Natural killer cell treated with Interleukin-12 subunit alpha and Interleukin-12 subunit beta and Interleukin-15 and Interleukin-18, amount 100 ng/mL, for 72 hours (primary cell): Measurements from ENCODE around the gene KDM8. TPM values are rescaled to one million over a fixed set of nuclear protein-coding genes. Genes with fewer than 3 reads are reported as not detected.

Experiments
- ATAC-seq, 2 donors: fragments of 150-1000 bp; cut with Tn5 transposase in 1 of 2; sonication (Bioruptor Pico), chemical (Tn5 transposase) in 1 of 2; 2 replicates each; pipeline ENCODE4 v1.10.0; 2021
- DNase-seq: peaks from one replicate; pipeline ENCODE4 v3.0.0; 2022; ENCODE audit warnings: low spot score
- H3K27ac Mint-ChIP-seq, 2 donors: 1 replicate in 1 of 2; 2 replicates in 1 of 2; pipeline ENCODE4 v1.8.0; 2022; ENCODE audit warnings: mixed read lengths in 2 of 2, mild to moderate bottlenecking in 1 of 2, moderate library complexity in 1 of 2
- H3K27me3 Mint-ChIP-seq, 2 donors: 1 replicate in 1 of 2; 2 replicates in 1 of 2; pipeline ENCODE4 v1.8.0; 2022; ENCODE audit warnings: mixed read lengths in 2 of 2
- H3K36me3 Mint-ChIP-seq: one replicate; pipeline ENCODE4 v1.8.0; 2022; ENCODE audit warnings: mixed read lengths
- H3K4me1 Mint-ChIP-seq, 2 donors: 1 replicate in 1 of 2; 2 replicates in 1 of 2; pipeline ENCODE4 v1.8.0; 2022; ENCODE audit warnings: low read depth in 2 of 2, mixed read lengths in 2 of 2, mild to moderate bottlenecking in 1 of 2
- H3K4me3 Mint-ChIP-seq: one replicate; pipeline ENCODE4 v1.8.0; 2022; ENCODE audit warnings: mixed read lengths
- H3K9me3 Mint-ChIP-seq: 2 replicates; pipeline ENCODE4 v1.8.0; 2022; ENCODE audit warnings: mixed read lengths
- total RNA-seq, 2 donors: library from RNA; stranded (reverse); gene quantifications; one replicate each; pipeline ENCODE4 v1.2.3, GENCODE V29; 2022

The KDM8 gene
- total RNA-seq, 2 donors from 2014 or later, result 7.3 to 12.0 TPM

DNA sequence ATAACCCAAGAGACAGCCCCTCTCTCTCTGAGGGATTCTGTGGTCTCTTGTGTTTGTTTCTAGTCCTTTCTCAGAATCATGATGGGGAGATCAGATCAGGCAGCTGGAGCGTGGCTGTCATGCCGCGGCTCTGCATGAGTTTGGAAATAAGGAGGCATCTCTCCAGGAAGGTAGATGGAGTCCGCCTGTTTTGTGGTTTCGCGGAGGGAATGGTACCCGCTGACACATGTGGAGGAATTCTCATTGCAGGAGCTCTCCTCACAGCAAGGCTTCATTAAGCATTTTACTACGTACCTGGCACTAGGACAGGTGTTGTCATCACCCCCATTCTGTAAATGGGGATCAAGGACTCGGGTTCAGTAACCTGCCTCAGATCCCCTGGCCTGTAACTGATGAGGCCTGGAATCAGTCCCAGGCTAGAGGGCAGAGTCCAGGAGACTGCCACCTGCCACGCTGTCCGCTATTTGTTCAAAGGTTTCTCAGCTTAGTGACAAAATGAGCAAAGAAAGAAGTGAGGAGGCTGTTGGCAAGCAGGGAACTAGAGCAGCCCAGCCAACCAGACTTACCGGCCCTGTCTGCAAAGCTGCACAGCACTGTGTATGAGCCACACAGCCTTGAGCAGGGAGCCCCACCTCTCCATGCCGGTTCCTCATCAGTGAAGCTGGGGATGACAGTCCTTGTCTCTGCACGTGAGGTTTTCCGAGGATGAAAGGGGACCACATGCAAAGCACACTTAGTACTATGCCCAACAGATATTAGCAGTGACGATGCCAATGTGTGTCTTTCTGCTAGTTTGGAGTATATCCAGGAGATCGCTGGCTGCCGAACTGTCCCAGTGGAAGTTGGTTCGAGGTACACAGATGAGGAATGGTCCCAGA is 11.0 kb downstream of the KDM8 start:
- H3K9me3 Mint-ChIP-seq, result no peaks in the 10 kb centered on the region
- ATAC-seq, result no peak
- no peak overlapping the region for H3K27ac Mint-ChIP-seq
- no peaks in the 10 kb centered on the region for H3K36me3 Mint-ChIP-seq
- H3K4me1 Mint-ChIP-seq, result no peaks in the 10 kb centered on the region
- H3K4me3 Mint-ChIP-seq, result no peak overlapping the region
- no peak for DNase-seq
- no peaks in the 10 kb centered on the region for H3K27me3 Mint-ChIP-seq

DNA sequence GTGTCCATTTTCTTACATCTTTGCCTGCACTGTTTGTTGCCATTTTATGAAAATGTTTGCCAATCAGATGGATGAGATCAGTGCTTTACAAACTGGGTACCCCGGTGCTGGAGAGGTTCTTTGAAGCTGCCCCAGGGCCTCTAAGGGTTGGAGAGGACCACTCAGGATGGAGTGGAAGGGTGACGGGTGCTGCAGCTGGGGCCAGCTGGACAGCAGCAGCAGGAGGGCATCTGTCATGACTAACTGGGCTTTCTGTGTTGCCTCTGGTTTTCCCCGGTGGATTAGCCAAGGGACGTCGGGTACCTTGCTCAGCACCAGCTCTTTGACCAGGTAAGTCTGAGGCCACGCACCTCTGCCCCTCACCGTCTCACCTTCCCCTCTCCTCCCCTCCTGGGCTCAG is 12.3 kb downstream of the KDM8 start:
- no peak overlapping the region for H3K4me3 Mint-ChIP-seq
- ATAC-seq (no peak), DNase-seq (no peak)
- no peak overlapping the region for H3K27ac Mint-ChIP-seq
- H3K36me3 Mint-ChIP-seq, result no peaks in the 10 kb centered on the region
- H3K4me1 Mint-ChIP-seq, result no peaks in the 10 kb centered on the region
- H3K27me3 Mint-ChIP-seq, result no peaks in the 10 kb centered on the region
- H3K9me3 Mint-ChIP-seq, result no peaks in the 10 kb centered on the region

GRCh38 chr16:27216297-27216885 is 13.1 kb downstream of the KDM8 start:
- H3K4me1 Mint-ChIP-seq, result no peaks in the 10 kb centered on the region
- no peak for ATAC-seq

GRCh38 chr16:27217256-27217655 is 13.9 kb downstream of the KDM8 start:
- no peaks in the 10 kb centered on the region for H3K36me3 Mint-ChIP-seq
- H3K9me3 Mint-ChIP-seq, result no peaks in the 10 kb centered on the region
- no peaks in the 10 kb centered on the region for H3K4me1 Mint-ChIP-seq
- no peak overlapping the region for H3K4me3 Mint-ChIP-seq
- no peaks in the 10 kb centered on the region for H3K27me3 Mint-ChIP-seq
- ATAC-seq (no peak), DNase-seq (no peak)
- no peak overlapping the region for H3K27ac Mint-ChIP-seq

More at GRCh38 chr16:27216297-27216885, 13.1 kb downstream of the KDM8 start:
- Mint-ChIP-seq H3K27ac (no peak overlapping the region), H3K36me3 (no peaks in the 10 kb centered on the region), H3K4me3 (no peak overlapping the region), H3K9me3 (no peaks in the 10 kb centered on the region), H3K27me3 (no peaks in the 10 kb centered on the region)
- no peak for DNase-seq

- no peaks in the 10 kb centered on the region for H3K27me3 Mint-ChIP-seq
- no peaks in the 10 kb centered on the region for H3K9me3 Mint-ChIP-seq
- DNase-seq (no peak), ATAC-seq (no peak)
- no peak overlapping the region for H3K27ac Mint-ChIP-seq
- no peaks in the 10 kb centered on the region for H3K36me3 Mint-ChIP-seq
- no peak overlapping the region for H3K4me3 Mint-ChIP-seq
- H3K4me1 Mint-ChIP-seq, result no peaks in the 10 kb centered on the region
Measured at GRCh38 chr16:27218756-27219155, 15.4 kb downstream of the KDM8 start.

DNA sequence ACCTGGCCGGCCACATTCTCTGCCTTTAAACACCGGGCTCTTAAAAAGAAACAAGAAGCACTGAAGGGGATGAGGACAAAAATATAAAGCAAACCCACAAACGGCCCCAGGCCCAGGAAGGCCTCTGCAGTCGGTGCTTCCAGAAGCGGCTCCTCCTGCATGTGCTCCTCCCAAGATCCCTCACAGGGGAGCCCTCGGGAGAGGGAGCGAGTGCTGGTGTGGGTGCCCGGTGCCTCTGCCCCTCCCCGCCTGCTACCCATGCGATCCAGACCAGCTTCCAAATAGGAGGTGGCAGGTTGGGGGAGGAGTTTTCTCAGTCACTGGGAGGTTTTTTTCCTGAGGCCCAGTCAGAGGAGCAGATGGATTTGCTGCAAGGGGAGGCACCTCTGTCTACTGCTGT is 15.8 kb downstream of the KDM8 start:
- ATAC-seq (no peak), DNase-seq (no peak)
- Mint-ChIP-seq H3K27ac (no peak overlapping the region), H3K36me3 (no peaks in the 10 kb centered on the region), H3K4me3 (no peak overlapping the region), H3K9me3 (no peaks in the 10 kb centered on the region), H3K27me3 (no peaks in the 10 kb centered on the region), H3K4me1 (peaks cover 0 to 3% of the 10 kb centered on the region in 2 donors)

- no peak for ATAC-seq
Measured at GRCh38 chr16:27220120-27220519, 16.8 kb downstream of the KDM8 start.

DNA sequence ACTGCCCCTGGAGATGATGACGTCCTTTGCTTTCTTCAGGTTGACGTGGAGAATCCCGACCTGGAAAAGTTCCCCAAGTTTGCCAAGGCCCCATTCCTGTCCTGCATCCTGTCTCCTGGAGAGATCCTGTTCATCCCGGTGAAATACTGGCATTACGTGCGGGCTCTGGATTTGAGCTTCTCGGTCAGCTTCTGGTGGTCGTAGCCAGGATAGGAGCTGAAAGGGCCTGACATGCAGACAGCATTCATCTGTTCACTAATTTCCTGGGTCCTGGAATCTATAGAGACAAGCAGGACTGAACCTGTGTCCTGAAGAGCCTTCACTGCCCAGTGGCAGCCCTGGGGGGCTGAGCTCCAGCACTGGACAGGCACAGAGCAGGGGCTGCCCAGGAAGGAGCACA is 17.2 kb downstream of the KDM8 start:
- Mint-ChIP-seq H3K4me1 (peaks cover 1 to 3% of the 10 kb centered on the region in 2 donors), H3K4me3 (no peak overlapping the region), H3K27me3 (no peaks in the 10 kb centered on the region), H3K27ac (no peak overlapping the region), H3K9me3 (no peaks in the 10 kb centered on the region), H3K36me3 (no peaks in the 10 kb centered on the region)
- DNase-seq, result no peak
- ATAC-seq, result no peak

More at GRCh38 chr16:27220120-27220519, 16.8 kb downstream of the KDM8 start:
- H3K4me1 Mint-ChIP-seq, result peaks cover 0 to 3% of the 10 kb centered on the region in 2 donors
- no peak for DNase-seq
- no peaks in the 10 kb centered on the region for H3K27me3 Mint-ChIP-seq
- no peaks in the 10 kb centered on the region for H3K9me3 Mint-ChIP-seq
- H3K27ac Mint-ChIP-seq, result no peak overlapping the region
- no peak overlapping the region for H3K4me3 Mint-ChIP-seq
- H3K36me3 Mint-ChIP-seq, result no peaks in the 10 kb centered on the region

- H3K27ac Mint-ChIP-seq, result no peak overlapping the region
- no peak overlapping the region for H3K4me3 Mint-ChIP-seq
- no peaks in the 10 kb centered on the region for H3K36me3 Mint-ChIP-seq
- ATAC-seq, result no peak
- H3K9me3 Mint-ChIP-seq, result no peaks in the 10 kb centered on the region
- H3K4me1 Mint-ChIP-seq, result peaks cover 4 to 6% of the 10 kb centered on the region in 2 donors
- no peaks in the 10 kb centered on the region for H3K27me3 Mint-ChIP-seq
- no peak for DNase-seq
Measured at GRCh38 chr16:27220991-27221390, 17.7 kb downstream of the KDM8 start.

DNA sequence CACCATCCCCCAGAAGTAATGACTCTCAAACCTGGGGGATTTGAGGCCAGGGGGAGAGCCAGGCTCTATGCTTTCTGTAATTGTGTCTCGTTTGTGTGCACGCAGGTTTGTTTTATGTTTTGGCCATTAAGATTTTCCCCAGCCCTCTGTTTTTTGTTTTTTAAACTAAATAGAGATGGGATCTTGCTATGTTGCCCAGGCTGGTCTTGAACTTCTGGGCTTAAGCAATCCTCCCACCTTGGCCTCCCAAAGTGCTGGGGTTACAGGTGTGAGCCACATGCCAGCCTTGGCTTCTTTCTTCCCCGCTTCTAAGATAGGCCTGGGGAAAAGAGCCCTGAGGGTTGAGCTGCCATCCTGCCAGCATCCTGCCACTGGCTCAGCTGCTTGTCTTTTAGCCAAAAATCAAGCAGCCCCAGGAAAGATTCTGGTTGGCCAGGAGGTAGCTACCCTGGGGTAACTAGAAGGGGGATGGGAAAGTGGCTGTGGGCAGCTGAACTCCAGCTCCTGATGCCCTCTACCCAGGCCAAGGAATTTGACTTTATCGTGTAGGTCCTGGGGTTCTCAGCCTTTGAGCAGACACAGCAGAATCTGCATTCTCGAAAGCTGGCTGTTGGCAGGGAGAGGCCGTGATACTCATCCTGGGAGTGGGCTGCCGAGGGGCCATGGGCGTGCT is 18.4 kb downstream of the KDM8 start:
- no peaks in the 10 kb centered on the region for H3K9me3 Mint-ChIP-seq
- DNase-seq (no peak), ATAC-seq (no peak)
- peaks cover 10% of the 10 kb centered on the region in 2 donors for H3K4me1 Mint-ChIP-seq
- no peak overlapping the region for H3K4me3 Mint-ChIP-seq
- H3K27me3 Mint-ChIP-seq, result no peaks in the 10 kb centered on the region
- H3K27ac Mint-ChIP-seq, result no peak overlapping the region
- no peaks in the 10 kb centered on the region for H3K36me3 Mint-ChIP-seq

GRCh38 chr16:27222249-27223225 is 19.2 kb downstream of the KDM8 start:
- Mint-ChIP-seq H3K27me3 (no peaks in the 10 kb centered on the region), H3K9me3 (no peaks in the 10 kb centered on the region), H3K27ac (no peak overlapping the region), H3K36me3 (no peaks in the 10 kb centered on the region), H3K4me3 (no peak overlapping the region), H3K4me1 (peaks cover 10 to 16% of the 10 kb centered on the region in 2 donors)
- DNase-seq (no peak), ATAC-seq (no peak)

GRCh38 chr16:27223226-27223610 is 19.9 kb downstream of the KDM8 start:
- H3K4me1 Mint-ChIP-seq, result peaks cover 10 to 16% of the 10 kb centered on the region in 2 donors
- no peak overlapping the region for H3K27ac Mint-ChIP-seq
- H3K36me3 Mint-ChIP-seq, result no peaks in the 10 kb centered on the region
- H3K4me3 Mint-ChIP-seq, result no peak overlapping the region
- H3K27me3 Mint-ChIP-seq, result no peaks in the 10 kb centered on the region
- ATAC-seq (no peak), DNase-seq (no peak)
- H3K9me3 Mint-ChIP-seq, result no peaks in the 10 kb centered on the region

DNA sequence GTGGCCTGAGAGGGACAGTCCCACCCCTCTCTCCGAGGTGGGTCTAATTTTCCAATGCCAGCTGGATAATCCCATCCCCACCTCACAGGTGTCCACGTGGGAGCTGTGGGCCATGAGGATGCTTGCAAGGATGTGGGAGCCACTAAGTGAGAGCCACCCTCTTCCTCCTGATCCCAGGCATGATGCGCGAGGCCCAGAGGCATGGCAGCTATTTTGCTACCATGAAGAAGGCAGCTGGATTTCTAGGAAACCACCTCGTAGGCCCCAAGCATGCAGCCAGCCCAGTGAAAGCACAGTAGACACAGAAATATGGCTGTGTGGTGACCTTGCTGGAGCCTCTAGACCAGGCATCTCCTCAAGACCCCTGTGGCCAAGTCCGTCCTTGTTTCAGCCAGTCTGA is 20.4 kb downstream of the KDM8 start:
- Mint-ChIP-seq H3K27me3 (no peaks in the 10 kb centered on the region), H3K4me1 (peaks cover 10 to 16% of the 10 kb centered on the region in 2 donors), H3K27ac (no peak overlapping the region), H3K9me3 (no peaks in the 10 kb centered on the region), H3K4me3 (no peak overlapping the region), H3K36me3 (no peaks in the 10 kb centered on the region)
- DNase-seq, result no peak
- ATAC-seq, result no peak
